Tibial nerve (tissue), 4 donors: Measurements from ENCODE around the gene SMARCC1. TPM values are rescaled to one million over a fixed set of nuclear protein-coding genes. Genes with fewer than 3 reads are reported as not detected.

ENCODE experiments used
- DNase-seq, 2 donors: peaks; one replicate each; pipeline ENCODE4 v3.0.0-alpha.2; 2019; ENCODE audit warnings: low spot score in 2 of 2
- H3K27ac ChIP-seq, 4 donors: fragments of 200-600 bp; sonication (generic) in 3 of 4; one replicate each; pipeline ENCODE4 v1.5.1; 2017 to 2019; ENCODE audit warnings: mild to moderate bottlenecking in 1 of 4
- H3K27me3 ChIP-seq, 2 donors: fragments of 200-600 bp; sonication (generic) in 1 of 2; one replicate each; pipeline versions ENCODE4 v1.5.1 to v1.6.0; 2017 to 2019
- H3K36me3 ChIP-seq, 3 donors: fragments of 200-600 bp; sonication (generic); one replicate each; pipeline ENCODE4 v1.5.1; 2018 to 2019
- H3K4me1 ChIP-seq, 4 donors: fragments of 200-600 bp; sonication (generic) in 3 of 4; one replicate each; pipeline ENCODE4 v1.5.1; 2017 to 2019
- H3K4me3 ChIP-seq, 4 donors: fragments of 200-600 bp; sonication (generic) in 3 of 4; one replicate each; pipeline ENCODE4 v1.5.1; 2017 to 2019; ENCODE audit warnings: mild to moderate bottlenecking in 1 of 4, moderate library complexity in 1 of 4
- H3K9me3 ChIP-seq, 4 donors: fragments of 200-600 bp; sonication (generic) in 3 of 4; one replicate each; pipeline ENCODE4 v1.5.1; 2017 to 2019
- CTCF ChIP-seq, 5 experiments: fragments of 200-600 bp in 3 of 5; fragments of 450-650 bp in 2 of 5; sonication (generic) in 3 of 5; IDR thresholded peaks; one replicate each; pipeline ENCODE4 v1.5.1; 2016 to 2019; ENCODE audit warnings: antibody characterized with exemption in 5 of 5, mild to moderate bottlenecking in 3 of 5, moderate library complexity in 2 of 5
- EP300 ChIP-seq, 2 donors: sonication (generic); formaldehyde crosslinking; IDR thresholded peaks; one replicate each; pipeline ENCODE4 v1.6.1; 2017; ENCODE audit warnings: antibody characterized with exemption in 2 of 2, mild to moderate bottlenecking in 1 of 2
- POLR2A ChIP-seq, 2 donors: fragments of 450-650 bp; IDR thresholded peaks; one replicate each; pipeline ENCODE4 v1.6.1; 2017; ENCODE audit warnings: antibody characterized with exemption in 2 of 2, mild to moderate bottlenecking in 2 of 2, moderate library complexity in 2 of 2
- WGBS, 2 donors: methylation state at CpG; one replicate each; pipeline ENCODE4 v1.1.5; 2018; 5-methylcytosine and 5-hydroxymethylcytosine counted together
- total RNA-seq, 4 donors: library from RNA; depleted of rRNA; stranded (reverse); fragments of >200 nt; gene quantifications; one replicate each; pipeline ENCODE4 v1.1.0, GENCODE V29; 2016

SMARCC1 gene
- total RNA-seq, 4 donors from 2014 or later: 27.8 to 37.4 (median 36.1) TPM

GRCh38 chr3:47782446-47783308 is 984 bp upstream of the SMARCC1 start:
- peak overlapping the region; percentile 87 to 95 (median 92) for H3K27ac ChIP-seq
- no peaks in the 10 kb centered on the region for H3K27me3 ChIP-seq
- DNase-seq: no peak
- TF ChIP-seq POLR2A (IDR thresholded peaks at IDR 0.05) (no peak), EP300 (IDR thresholded peaks at IDR 0.05) (no peak), CTCF (IDR thresholded peaks at IDR 0.05) (no peak)
- no peaks in the 10 kb centered on the region for H3K9me3 ChIP-seq
- peaks cover 0 to 35% (median 15%) of the 10 kb centered on the region in 4 donors for H3K4me1 ChIP-seq
- no peaks in the 10 kb centered on the region for H3K36me3 ChIP-seq
- WGBS, 2 donors: 64% methylated on average over 23 of the region's 23 CpGs
- H3K4me3 ChIP-seq: peak overlapping the region; percentile 47 to 95 (median 76)

GRCh38 chr3:47780741-47781684 is 680 bp downstream of the SMARCC1 start:
- peak; percentile 34 to 35 for DNase-seq

GRCh38 chr3:47778746-47779145 is 2.9 kb downstream of the SMARCC1 start:
- H3K27me3 ChIP-seq: no peaks in the 10 kb centered on the region
- WGBS, 2 donors: 91 to 96% methylated on average over 3 of the region's 3 CpGs
- no peak for TF ChIP-seq CTCF (IDR thresholded peaks at IDR 0.05)
- TF ChIP-seq EP300 (IDR thresholded peaks at IDR 0.05): no peak
- no peak for TF ChIP-seq POLR2A (IDR thresholded peaks at IDR 0.05)
- peaks cover 0 to 40% (median 15%) of the 10 kb centered on the region in 4 donors for H3K4me1 ChIP-seq
- no peaks in the 10 kb centered on the region for H3K9me3 ChIP-seq
- no peak overlapping the region for H3K27ac ChIP-seq
- no peak for DNase-seq
- H3K36me3 ChIP-seq: no peaks in the 10 kb centered on the region
- no peak overlapping the region for H3K4me3 ChIP-seq

More at GRCh38 chr3:47780741-47781684, 680 bp downstream of the SMARCC1 start:
- H3K4me1 ChIP-seq: peaks cover 0 to 40% (median 15%) of the 10 kb centered on the region in 4 donors
- WGBS, 2 donors: 0 to 2% methylated on average over 23 to 40 of the region's 54 CpGs
- TF ChIP-seq EP300 (IDR thresholded peaks at IDR 0.05) (no peak), POLR2A (IDR thresholded peaks at IDR 0.05) (no peak), CTCF (IDR thresholded peaks at IDR 0.05) (no peak)
- H3K36me3 ChIP-seq: no peaks in the 10 kb centered on the region
- peak overlapping the region; percentile 87 to 98 (median 94) for H3K27ac ChIP-seq
- H3K4me3 ChIP-seq: peak overlapping the region; percentile 63 to 95 (median 82)
- H3K27me3 ChIP-seq: no peaks in the 10 kb centered on the region
- no peaks in the 10 kb centered on the region for H3K9me3 ChIP-seq

GRCh38 chr3:47772788-47773187 is 8.9 kb downstream of the SMARCC1 start:
- no peaks in the 10 kb centered on the region for H3K27me3 ChIP-seq
- peaks cover 0 to 38% (median 5%) of the 10 kb centered on the region in 3 donors for H3K36me3 ChIP-seq
- no peak for TF ChIP-seq EP300 (IDR thresholded peaks at IDR 0.05)
- H3K27ac ChIP-seq: no peak overlapping the region
- no peak for DNase-seq
- 75 to 76% methylated on average over 8 of the region's 8 CpGs for WGBS, 2 donors
- peaks cover 0 to 4% (median 0%) of the 10 kb centered on the region in 4 donors for H3K4me1 ChIP-seq
- H3K9me3 ChIP-seq: no peaks in the 10 kb centered on the region
- H3K4me3 ChIP-seq: no peak overlapping the region

- H3K27ac ChIP-seq: no peak overlapping the region
- TF ChIP-seq CTCF (IDR thresholded peaks at IDR 0.05) (no peak), POLR2A (IDR thresholded peaks at IDR 0.05) (no peak), EP300 (IDR thresholded peaks at IDR 0.05) (no peak)
- no peaks in the 10 kb centered on the region for H3K27me3 ChIP-seq
- no peak overlapping the region for H3K4me3 ChIP-seq
- H3K4me1 ChIP-seq: peaks cover 0 to 4% (median 0%) of the 10 kb centered on the region in 4 donors
- no peaks in the 10 kb centered on the region for H3K9me3 ChIP-seq
- peaks cover 0 to 42% (median 5%) of the 10 kb centered on the region in 3 donors for H3K36me3 ChIP-seq
- 97 to 99% methylated on average over 8 of the region's 8 CpGs for WGBS, 2 donors
- DNase-seq: no peak
Observed at GRCh38 chr3:47772047-47772446, 9.6 kb downstream of the SMARCC1 start.
